ENCODE data around the gene TPP2. TPM values are rescaled to one million over a fixed set of nuclear protein-coding genes. Genes with fewer than 3 reads are reported as not detected.
A peak's percentile ranks its signal among the peaks of the same experiment; 100 is the strongest.

The TPP2 gene
- total and polyA plus RNA-seq, 2 experiments from 2014 or later: 24.3 to 41.3 TPM

GRCh38 chr13:102584434-102584833, 12.4 kb upstream of the TPP2 start:
- Histone ChIP-seq H3K4me1 (ENCODE audit: insufficient read depth) (no peaks in the 10 kb centered on the region), H3K9ac (no peak overlapping the region), H3K9me3 (ENCODE audit: low read depth) (no peaks in the 10 kb centered on the region), H3K27me3 (replicated peaks; ENCODE audit: insufficient read depth) (peaks cover 15% of the 10 kb centered on the region), H3K4me2 (ENCODE audit: unreplicated experiment) (no peak overlapping the region), H3K36me3 (ENCODE audit: low read depth) (no peaks in the 10 kb centered on the region), H3F3A (ENCODE audit: insufficient read depth) (no peaks in the 10 kb centered on the region), H3K9me2 (ENCODE audit: insufficient read depth) (no peaks in the 10 kb centered on the region), H3K79me2 (ENCODE audit: insufficient read depth) (no peaks in the 10 kb centered on the region), H3K4me3 (no peak overlapping the region), H4K20me1 (ENCODE audit: insufficient read depth) (no peaks in the 10 kb centered on the region), H3K27ac (no peak overlapping the region), H2AFZ (no peak overlapping the region)
- 22 to 37% methylated on average over 3 of the region's 3 CpGs for WGBS, 2 experiments (ENCODE audit: low coverage in 1 of 2, low lambda C conversion rate in 2 of 2, missing lambda C conversion rate in 2 of 2)
- no peak for TF ChIP-seq EZH2 (IDR thresholded peaks at IDR 0.05; ENCODE audit: insufficient read depth, poor library complexity, severe bottlenecking)
- no peak for TF ChIP-seq EZH2phosphoT487 (IDR thresholded peaks at IDR 0.05; ENCODE audit: insufficient read depth, low read depth)
- no peak for DNase-seq
- in situ Hi-C loops (cut with MboI): loop anchor here (10.0 kb wide), 2 partner anchors 140 to 260 kb away; partner anchors contain the start of gene ERCC5

GRCh38 chr13:102586615-102587014, 10.2 kb upstream of the TPP2 start:
- no peaks in the 10 kb centered on the region for H3K9me3 ChIP-seq (ENCODE audit: low read depth)
- no peak overlapping the region for H2AFZ ChIP-seq
- H3K9me2 ChIP-seq (ENCODE audit: insufficient read depth): no peaks in the 10 kb centered on the region
- no peak overlapping the region for H3K9ac ChIP-seq
- in situ Hi-C loops (cut with MboI): loop anchor here (10.0 kb wide), 2 partner anchors 138 to 258 kb away; partner anchors contain the start of gene ERCC5
- 68 to 71% methylated on average over 3 of the region's 3 CpGs for WGBS, 2 experiments (ENCODE audit: low coverage in 1 of 2, low lambda C conversion rate in 2 of 2, missing lambda C conversion rate in 2 of 2)
- H3F3A ChIP-seq (ENCODE audit: insufficient read depth): peaks cover 3% of the 10 kb centered on the region; the same call in 1 of the 2 replicates
- no peaks in the 10 kb centered on the region for H4K20me1 ChIP-seq (ENCODE audit: insufficient read depth)
- H3K79me2 ChIP-seq (ENCODE audit: insufficient read depth): no peaks in the 10 kb centered on the region
- H3K4me2 ChIP-seq (ENCODE audit: unreplicated experiment): no peak overlapping the region
- DNase-seq: no peak
- H3K36me3 ChIP-seq (ENCODE audit: low read depth): no peaks in the 10 kb centered on the region
- TF ChIP-seq EZH2phosphoT487 (IDR thresholded peaks at IDR 0.05; ENCODE audit: insufficient read depth, low read depth) (no peak), EZH2 (IDR thresholded peaks at IDR 0.05; ENCODE audit: insufficient read depth, poor library complexity, severe bottlenecking) (no peak)
- H3K27ac ChIP-seq: no peak overlapping the region
- H3K4me1 ChIP-seq (ENCODE audit: insufficient read depth): no peaks in the 10 kb centered on the region
- no peak overlapping the region for H3K4me3 ChIP-seq
- H3K27me3 ChIP-seq (replicated peaks; ENCODE audit: insufficient read depth): peaks cover 15% of the 10 kb centered on the region

GRCh38 chr13:102587916-102588315, 8.9 kb upstream of the TPP2 start:
- Histone ChIP-seq H2AFZ (no peak overlapping the region), H3K27ac (no peak overlapping the region), H4K20me1 (ENCODE audit: insufficient read depth) (no peaks in the 10 kb centered on the region), H3K27me3 (replicated peaks; ENCODE audit: insufficient read depth) (peaks cover 15% of the 10 kb centered on the region), H3K4me3 (no peak overlapping the region), H3K79me2 (ENCODE audit: insufficient read depth) (no peaks in the 10 kb centered on the region), H3K4me1 (ENCODE audit: insufficient read depth) (no peaks in the 10 kb centered on the region; the same call in 1 of the 2 replicates), H3K9me3 (ENCODE audit: low read depth) (no peaks in the 10 kb centered on the region), H3K36me3 (ENCODE audit: low read depth) (no peaks in the 10 kb centered on the region), H3K9me2 (ENCODE audit: insufficient read depth) (no peaks in the 10 kb centered on the region), H3F3A (ENCODE audit: insufficient read depth) (peaks cover 7% of the 10 kb centered on the region), H3K4me2 (ENCODE audit: unreplicated experiment) (no peak overlapping the region), H3K9ac (no peak overlapping the region)
- TF ChIP-seq EZH2 (IDR thresholded peaks at IDR 0.05; ENCODE audit: insufficient read depth, poor library complexity, severe bottlenecking): no peak
- no peak for TF ChIP-seq EZH2phosphoT487 (IDR thresholded peaks at IDR 0.05; ENCODE audit: insufficient read depth, low read depth)
- WGBS, 2 experiments (ENCODE audit: low coverage in 1 of 2, low lambda C conversion rate in 2 of 2, missing lambda C conversion rate in 2 of 2): 61 to 71% methylated on average over 2 of the region's 2 CpGs
- in situ Hi-C loops (cut with MboI): loop anchor here (10.0 kb wide), 2 partner anchors 137 to 257 kb away; partner anchors contain the start of gene ERCC5
- DNase-seq: no peak

GRCh38 chr13:102589301-102589822, 7.4 kb upstream of the TPP2 start:
- DNase-seq: peak; percentile 26
- H3K79me2 ChIP-seq (ENCODE audit: insufficient read depth): no peaks in the 10 kb centered on the region
- peaks cover 8% of the 10 kb centered on the region for H3K27me3 ChIP-seq (replicated peaks; ENCODE audit: insufficient read depth)
- WGBS, 2 experiments (ENCODE audit: low coverage in 1 of 2, low lambda C conversion rate in 2 of 2, missing lambda C conversion rate in 2 of 2): 27 to 41% methylated on average over 7 of the region's 7 CpGs
- no peaks in the 10 kb centered on the region for H3K9me2 ChIP-seq (ENCODE audit: insufficient read depth)
- H3F3A ChIP-seq (ENCODE audit: insufficient read depth): peaks cover 18% of the 10 kb centered on the region
- no peaks in the 10 kb centered on the region; the same call in 1 of the 2 replicates for H3K4me1 ChIP-seq (ENCODE audit: insufficient read depth)
- H3K9ac ChIP-seq: no peak overlapping the region
- H3K27ac ChIP-seq: no peak overlapping the region
- H3K4me2 ChIP-seq (ENCODE audit: unreplicated experiment): no peak overlapping the region
- H2AFZ ChIP-seq: peak overlapping the region; percentile 27; the same call in 1 of the 2 replicates
- in situ Hi-C loops (cut with MboI): loop anchor here (10.0 kb wide), 2 partner anchors 135 to 255 kb away; partner anchors contain the start of gene ERCC5
- no peak overlapping the region for H3K4me3 ChIP-seq
- H3K9me3 ChIP-seq (ENCODE audit: low read depth): no peaks in the 10 kb centered on the region
- TF ChIP-seq EZH2phosphoT487 (IDR thresholded peaks at IDR 0.05; ENCODE audit: insufficient read depth, low read depth) (no peak), EZH2 (IDR thresholded peaks at IDR 0.05; ENCODE audit: insufficient read depth, poor library complexity, severe bottlenecking) (no peak)
- no peaks in the 10 kb centered on the region for H3K36me3 ChIP-seq (ENCODE audit: low read depth)
- H4K20me1 ChIP-seq (ENCODE audit: insufficient read depth): no peaks in the 10 kb centered on the region
